WERI-Rb-1 (cell line): Measurements from ENCODE around the gene ZNF787.

Source experiments
- DNase-seq: peaks from one replicate; pipeline ENCODE4 v3.0.0-alpha.2; 2020
- H3K27ac ChIP-seq: fragments of 250-450 bp; sonication (Bioruptor Pico); 2 replicates; pipeline ENCODE4 v1.5.1; 2020; ENCODE audit warnings: mild to moderate bottlenecking, moderate library complexity
- H3K27me3 ChIP-seq: fragments of 250-450 bp; sonication (Bioruptor Pico); 2 replicates; pipeline ENCODE4 v1.5.1; 2021; ENCODE audit warnings: mild to moderate bottlenecking, low read depth, moderate library complexity; ENCODE audit not compliant: insufficient read depth, severe bottlenecking
- H3K36me3 ChIP-seq: fragments of 250-450 bp; sonication (Bioruptor Pico); 2 replicates; pipeline ENCODE4 v1.5.1; 2020; ENCODE audit warnings: mild to moderate bottlenecking, moderate library complexity
- H3K4me3 ChIP-seq: 2 replicates; pipeline ENCODE4 v1.5.1; 2011; ENCODE audit warnings: low read depth, mild to moderate bottlenecking, control low read depth, low read length
- H3K9me3 ChIP-seq: fragments of 250-450 bp; sonication (Bioruptor Pico); 2 replicates; pipeline ENCODE4 v1.5.1; 2021; ENCODE audit warnings: mild to moderate bottlenecking, moderate library complexity; ENCODE audit not compliant: severe bottlenecking
- CTCF ChIP-seq: IDR thresholded peaks from 2 replicates; pipeline ENCODE4 v1.5.1; 2011; ENCODE audit warnings: low read depth, mild to moderate bottlenecking, control low read depth, inconsistent platforms, low read length

Gene ZNF787

GRCh38 chr19:56117889-56118288 lies 3.2 kb downstream of the ZNF787 start:
- no peak for TF ChIP-seq CTCF
- H3K4me3 ChIP-seq = no peak overlapping the region

GRCh38 chr19:56117376-56117884 lies 3.7 kb downstream of the ZNF787 start:
- H3K36me3 ChIP-seq = peaks cover 26% of the 10 kb centered on the region
- no peaks in the 10 kb centered on the region for H3K9me3 ChIP-seq
- no peak overlapping the region for H3K4me3 ChIP-seq
- H3K27me3 ChIP-seq = no peaks in the 10 kb centered on the region
- DNase-seq = no peak
- no peak for TF ChIP-seq CTCF
- peak overlapping the region; percentile 99 for H3K27ac ChIP-seq

More at GRCh38 chr19:56117889-56118288, 3.2 kb downstream of the ZNF787 start:
- H3K9me3 ChIP-seq = no peaks in the 10 kb centered on the region
- H3K27ac ChIP-seq = peak overlapping the region; percentile 99
- H3K27me3 ChIP-seq = no peaks in the 10 kb centered on the region
- H3K36me3 ChIP-seq = peaks cover 26% of the 10 kb centered on the region
- DNase-seq = no peak

GRCh38 chr19:56116606-56117005 lies 4.5 kb downstream of the ZNF787 start:
- H3K27me3 ChIP-seq = no peaks in the 10 kb centered on the region
- TF ChIP-seq CTCF = no peak
- H3K9me3 ChIP-seq = no peaks in the 10 kb centered on the region
- H3K4me3 ChIP-seq = no peak overlapping the region
- peak overlapping the region; percentile 99 for H3K27ac ChIP-seq
- DNase-seq = peak; percentile 91
- peaks cover 33% of the 10 kb centered on the region for H3K36me3 ChIP-seq

GRCh38 chr19:56115490-56115889 lies 5.6 kb downstream of the ZNF787 start:
- H3K9me3 ChIP-seq = no peaks in the 10 kb centered on the region
- TF ChIP-seq CTCF = no peak
- H3K27ac ChIP-seq = peak overlapping the region; percentile 69
- no peak for DNase-seq
- no peak overlapping the region for H3K4me3 ChIP-seq
- H3K36me3 ChIP-seq = peaks cover 33% of the 10 kb centered on the region
- no peaks in the 10 kb centered on the region for H3K27me3 ChIP-seq

GRCh38 chr19:56114778-56115110 lies 6.4 kb downstream of the ZNF787 start:
- 0 out of 2 replicates have a peak overlapping the region, but pooled peaks have one; percentile 0 for H3K27ac ChIP-seq

More at GRCh38 chr19:56114778-56115110, 6.4 kb downstream of the ZNF787 start:
- peaks cover 31% of the 10 kb centered on the region for H3K36me3 ChIP-seq
- no peaks in the 10 kb centered on the region for H3K9me3 ChIP-seq
- no peak for TF ChIP-seq CTCF
- DNase-seq = no peak
- no peaks in the 10 kb centered on the region for H3K27me3 ChIP-seq
- no peak overlapping the region for H3K4me3 ChIP-seq
